ENCODE data around the gene CFAP99.

DNA sequence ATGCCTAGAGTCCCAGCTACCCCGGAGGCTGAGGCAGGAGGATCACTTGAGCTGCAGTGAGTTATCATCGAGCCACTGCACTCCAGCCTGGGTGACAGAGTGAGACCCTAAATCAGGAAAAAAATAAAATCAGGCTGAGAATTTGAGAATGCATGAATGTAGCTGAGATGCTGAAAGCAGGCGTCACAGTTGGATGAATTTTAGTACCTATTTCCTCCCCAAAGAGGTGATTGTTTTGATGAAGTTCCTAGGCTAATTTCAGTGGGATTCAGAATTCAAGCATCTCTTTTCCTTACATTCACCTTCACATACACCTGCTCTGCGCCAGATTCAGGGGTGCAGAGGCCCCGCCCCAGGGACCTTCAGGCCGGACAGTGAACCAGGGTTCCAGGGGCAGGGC is 3.2 kb downstream of the CFAP99 start:
- TF ChIP-seq, protein P1, sequence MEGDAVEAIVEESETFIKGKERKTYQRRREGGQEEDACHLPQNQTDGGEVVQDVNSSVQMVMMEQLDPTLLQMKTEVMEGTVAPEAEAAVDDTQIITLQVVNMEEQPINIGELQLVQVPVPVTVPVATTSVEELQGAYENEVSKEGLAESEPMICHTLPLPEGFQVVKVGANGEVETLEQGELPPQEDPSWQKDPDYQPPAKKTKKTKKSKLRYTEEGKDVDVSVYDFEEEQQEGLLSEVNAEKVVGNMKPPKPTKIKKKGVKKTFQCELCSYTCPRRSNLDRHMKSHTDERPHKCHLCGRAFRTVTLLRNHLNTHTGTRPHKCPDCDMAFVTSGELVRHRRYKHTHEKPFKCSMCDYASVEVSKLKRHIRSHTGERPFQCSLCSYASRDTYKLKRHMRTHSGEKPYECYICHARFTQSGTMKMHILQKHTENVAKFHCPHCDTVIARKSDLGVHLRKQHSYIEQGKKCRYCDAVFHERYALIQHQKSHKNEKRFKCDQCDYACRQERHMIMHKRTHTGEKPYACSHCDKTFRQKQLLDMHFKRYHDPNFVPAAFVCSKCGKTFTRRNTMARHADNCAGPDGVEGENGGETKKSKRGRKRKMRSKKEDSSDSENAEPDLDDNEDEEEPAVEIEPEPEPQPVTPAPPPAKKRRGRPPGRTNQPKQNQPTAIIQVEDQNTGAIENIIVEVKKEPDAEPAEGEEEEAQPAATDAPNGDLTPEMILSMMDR (IDR thresholded peaks at IDR 0.05) = no peak
- TF ChIP-seq POLR2A (IDR thresholded peaks at IDR 0.05) = no peak
